Neural crest cell (in vitro differentiated cells): ENCODE data around the gene STX8. TPM values are rescaled to one million over a fixed set of nuclear protein-coding genes. Genes with fewer than 3 reads are reported as not detected.

Experiments
- DNase-seq: peaks from one replicate; pipeline ENCODE4 v3.0.0; 2021; ENCODE audit warnings: low read depth, mixed read lengths, low spot score
- H3K27ac Mint-ChIP-seq: one replicate; pipeline ENCODE4 v1.8.0; 2021; ENCODE audit warnings: mild to moderate bottlenecking, mixed read lengths; ENCODE audit not compliant: unreplicated experiment
- H3K27me3 Mint-ChIP-seq: 2 replicates; pipeline ENCODE4 v1.8.0; 2021; ENCODE audit warnings: low read depth, mild to moderate bottlenecking, mixed read lengths
- H3K36me3 Mint-ChIP-seq: 2 replicates; pipeline ENCODE4 v1.8.0; 2021; ENCODE audit warnings: low read depth, mild to moderate bottlenecking, mixed read lengths
- H3K4me1 Mint-ChIP-seq: 2 replicates; pipeline ENCODE4 v1.8.0; 2021; ENCODE audit warnings: mixed read lengths
- H3K4me3 Mint-ChIP-seq: one replicate; pipeline ENCODE4 v1.8.0; 2021; ENCODE audit warnings: mild to moderate bottlenecking, mixed read lengths
- H3K9me3 Mint-ChIP-seq: 2 replicates; pipeline ENCODE4 v1.8.0; 2021; ENCODE audit warnings: mixed read lengths
- total RNA-seq: library from RNA; stranded (reverse); gene quantifications from 2 replicates; pipeline ENCODE4 v1.2.1, GENCODE V29; 2021
- TF ChIP-seq, protein P1 (sequence below): fragments of 200-600 bp; sonication (generic); conservative IDR thresholded peaks from 2 replicates; pipeline ENCODE4 v1.5.0; 2021; ENCODE audit warnings: antibody characterized with exemption, mild to moderate bottlenecking

STX8 gene
- total RNA-seq, 1 donor from 2014 or later = 56.6 TPM

DNA sequence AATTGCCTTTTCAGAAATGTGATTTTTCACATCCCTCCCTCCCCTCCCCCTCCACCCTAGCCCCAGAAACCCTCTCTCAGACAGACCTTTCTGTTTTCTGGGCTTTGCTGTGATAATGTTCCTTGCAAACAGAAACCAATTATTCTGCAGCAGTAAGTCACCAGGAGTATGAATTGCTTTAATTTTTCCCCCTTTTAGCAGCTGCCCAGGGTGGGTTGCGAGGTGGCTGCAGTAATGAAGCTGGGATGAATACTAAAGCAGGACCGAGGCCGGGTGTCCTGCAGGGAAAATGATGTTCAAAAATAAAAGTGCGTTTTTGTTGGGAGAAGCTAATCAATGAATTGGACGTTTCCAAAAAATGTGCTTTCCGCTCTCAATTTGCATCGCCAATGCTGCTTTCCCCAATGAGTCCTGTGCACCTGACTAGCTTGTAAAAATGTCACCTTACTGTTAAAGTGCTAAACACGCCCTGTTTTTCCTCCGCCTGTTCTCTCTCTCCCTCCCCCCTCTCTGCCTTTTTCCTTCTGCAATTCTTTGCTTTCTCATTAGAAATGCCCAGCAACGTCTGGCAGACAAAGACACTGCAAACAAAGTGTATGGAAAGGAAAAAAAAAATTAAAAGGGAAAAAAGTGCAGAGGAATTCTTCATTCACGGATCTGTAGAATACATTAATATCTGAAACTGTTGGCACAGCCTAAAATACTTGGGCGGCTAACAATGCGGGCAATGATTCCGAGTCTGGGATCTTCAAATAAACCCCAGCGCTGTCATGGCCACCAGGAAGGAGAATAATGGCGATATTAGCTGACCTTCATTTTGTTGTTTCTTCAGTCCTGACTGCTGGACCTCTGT, 244.1 kb downstream of the STX8 start:
- H3K36me3 Mint-ChIP-seq = peaks cover 13% of the 10 kb centered on the region
- no peak for DNase-seq
- peaks cover 53% of the 10 kb centered on the region for H3K4me1 Mint-ChIP-seq
- peaks cover 12% of the 10 kb centered on the region for H3K9me3 Mint-ChIP-seq
- TF ChIP-seq, protein P1, sequence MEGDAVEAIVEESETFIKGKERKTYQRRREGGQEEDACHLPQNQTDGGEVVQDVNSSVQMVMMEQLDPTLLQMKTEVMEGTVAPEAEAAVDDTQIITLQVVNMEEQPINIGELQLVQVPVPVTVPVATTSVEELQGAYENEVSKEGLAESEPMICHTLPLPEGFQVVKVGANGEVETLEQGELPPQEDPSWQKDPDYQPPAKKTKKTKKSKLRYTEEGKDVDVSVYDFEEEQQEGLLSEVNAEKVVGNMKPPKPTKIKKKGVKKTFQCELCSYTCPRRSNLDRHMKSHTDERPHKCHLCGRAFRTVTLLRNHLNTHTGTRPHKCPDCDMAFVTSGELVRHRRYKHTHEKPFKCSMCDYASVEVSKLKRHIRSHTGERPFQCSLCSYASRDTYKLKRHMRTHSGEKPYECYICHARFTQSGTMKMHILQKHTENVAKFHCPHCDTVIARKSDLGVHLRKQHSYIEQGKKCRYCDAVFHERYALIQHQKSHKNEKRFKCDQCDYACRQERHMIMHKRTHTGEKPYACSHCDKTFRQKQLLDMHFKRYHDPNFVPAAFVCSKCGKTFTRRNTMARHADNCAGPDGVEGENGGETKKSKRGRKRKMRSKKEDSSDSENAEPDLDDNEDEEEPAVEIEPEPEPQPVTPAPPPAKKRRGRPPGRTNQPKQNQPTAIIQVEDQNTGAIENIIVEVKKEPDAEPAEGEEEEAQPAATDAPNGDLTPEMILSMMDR = no peak
- peak overlapping the region; percentile 97 for H3K27ac Mint-ChIP-seq
- H3K4me3 Mint-ChIP-seq = peak overlapping the region; percentile 79
- no peaks in the 10 kb centered on the region for H3K27me3 Mint-ChIP-seq

DNA sequence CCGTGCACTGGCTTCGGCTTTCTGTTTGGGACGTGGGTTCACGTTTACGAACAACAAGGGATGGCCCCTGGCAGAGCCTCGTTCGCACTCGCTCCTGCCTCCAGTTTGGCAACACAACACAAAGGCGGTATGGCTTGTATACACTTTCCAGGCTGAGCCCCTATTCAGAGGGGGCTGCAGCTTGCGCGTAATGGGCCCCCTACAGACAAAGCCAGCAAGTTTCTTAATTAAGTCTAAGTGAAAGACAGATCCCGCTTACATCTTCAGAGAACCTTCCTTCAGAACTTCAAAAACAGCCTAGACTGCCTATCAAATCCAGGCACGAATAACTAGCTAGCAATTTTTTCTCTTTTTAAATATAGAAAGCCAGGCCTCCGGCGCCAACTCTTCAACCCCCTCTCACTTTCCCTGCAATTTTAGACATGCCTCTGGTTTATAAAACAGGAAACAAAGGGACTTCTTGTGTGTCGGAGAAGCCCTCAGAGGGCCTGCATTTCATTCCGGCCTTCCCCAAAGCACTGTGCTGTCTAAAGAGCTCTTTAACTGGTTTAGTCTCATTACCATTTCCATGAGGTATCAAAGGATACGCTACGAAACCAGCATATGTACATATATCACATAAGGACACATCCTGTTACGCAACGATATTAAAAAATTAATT, 244.9 kb downstream of the STX8 start:
- H3K9me3 Mint-ChIP-seq = peaks cover 14% of the 10 kb centered on the region
- H3K36me3 Mint-ChIP-seq = peaks cover 15% of the 10 kb centered on the region
- peak overlapping the region; percentile 100 for H3K27ac Mint-ChIP-seq
- TF ChIP-seq, protein P1 = no peak
- H3K27me3 Mint-ChIP-seq = no peaks in the 10 kb centered on the region
- DNase-seq = peak; percentile 35
- peak overlapping the region; percentile 84 for H3K4me3 Mint-ChIP-seq
- H3K4me1 Mint-ChIP-seq = peaks cover 57% of the 10 kb centered on the region

DNA sequence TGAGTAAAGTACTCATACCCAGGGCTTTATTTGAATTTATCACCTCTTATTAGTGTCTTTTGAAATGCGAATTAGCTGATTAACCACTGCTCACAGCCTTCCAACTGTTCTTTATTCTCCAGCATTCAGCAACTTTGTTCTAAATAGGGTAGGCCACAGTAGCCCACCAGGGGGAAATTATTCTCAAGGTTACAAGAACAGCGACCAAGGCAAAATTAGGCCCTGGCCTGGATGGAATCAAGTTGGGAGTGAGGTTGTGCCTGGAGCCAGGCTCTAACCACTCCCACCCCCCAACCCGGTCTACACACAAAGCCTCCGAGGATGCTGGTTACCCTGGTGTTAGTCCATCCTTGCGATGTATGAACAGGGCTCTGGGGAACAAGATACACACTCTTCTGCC, 245.5 kb downstream of the STX8 start:
- Mint-ChIP-seq H3K27ac (peak overlapping the region; percentile 100), H3K27me3 (no peaks in the 10 kb centered on the region), H3K4me3 (peak overlapping the region; percentile 84), H3K36me3 (peaks cover 13% of the 10 kb centered on the region), H3K4me1 (peaks cover 57% of the 10 kb centered on the region), H3K9me3 (peaks cover 12% of the 10 kb centered on the region)
- TF ChIP-seq, protein P1 = no peak
- peak; percentile 26 for DNase-seq

DNA sequence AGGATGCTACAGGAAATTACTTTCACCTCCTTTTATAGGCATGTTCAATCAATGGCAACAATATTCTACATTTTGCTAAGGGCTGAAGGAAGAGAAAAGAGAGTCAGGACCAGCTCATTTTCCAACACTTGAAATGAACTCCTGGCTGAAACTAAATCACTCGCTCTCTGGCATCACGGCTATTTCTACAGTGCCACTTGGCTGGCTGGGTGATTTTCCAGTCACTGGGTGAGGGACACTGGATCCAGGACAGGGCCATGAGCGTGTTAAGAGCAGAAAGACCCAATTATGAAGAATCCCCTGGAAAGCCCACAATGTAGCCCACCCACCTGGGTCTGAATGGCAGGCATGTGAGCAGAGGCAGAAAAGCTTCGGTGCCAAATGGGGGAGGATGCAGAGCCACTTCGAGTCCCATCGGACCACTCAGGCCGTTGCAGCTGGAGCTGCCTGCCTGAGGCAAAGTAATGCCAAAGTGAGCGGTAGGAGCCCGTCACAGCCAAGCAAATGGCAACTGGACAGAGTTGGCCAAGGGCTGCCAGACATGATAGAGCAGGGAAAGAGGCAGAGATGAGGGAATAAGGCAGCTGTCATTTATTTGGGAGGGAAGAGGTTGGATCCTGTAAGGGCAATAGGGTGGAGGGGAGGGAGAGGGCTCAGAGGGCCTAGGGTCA, 246.2 kb downstream of the STX8 start:
- H3K27ac Mint-ChIP-seq = peak overlapping the region; percentile 100
- no peaks in the 10 kb centered on the region for H3K27me3 Mint-ChIP-seq
- H3K4me3 Mint-ChIP-seq = peak overlapping the region; percentile 84
- H3K9me3 Mint-ChIP-seq = peaks cover 4% of the 10 kb centered on the region
- H3K4me1 Mint-ChIP-seq = peaks cover 55% of the 10 kb centered on the region
- TF ChIP-seq, protein P1 = no peak
- DNase-seq = no peak
- H3K36me3 Mint-ChIP-seq = peaks cover 6% of the 10 kb centered on the region

DNA sequence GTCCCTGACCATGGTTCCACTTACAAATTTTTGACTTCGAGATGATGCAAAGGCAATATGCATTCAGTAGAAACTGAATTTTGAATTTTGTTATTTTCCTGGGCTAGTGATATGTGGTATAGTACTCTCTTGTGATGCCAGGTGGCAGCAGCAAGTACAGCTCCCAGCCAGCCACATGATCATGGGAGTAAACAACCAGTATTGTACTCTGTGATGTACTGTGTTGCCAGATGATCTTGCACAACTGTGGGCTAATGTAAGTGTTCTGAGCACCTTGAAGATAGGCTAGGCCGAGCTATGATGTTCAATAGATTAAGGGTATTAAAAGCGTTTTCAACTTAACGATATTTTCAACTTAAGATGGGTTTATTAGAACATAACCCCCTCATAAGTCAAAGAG, 250.8 kb downstream of the STX8 start:
- H3K4me3 Mint-ChIP-seq = peak overlapping the region; percentile 56
- no peaks in the 10 kb centered on the region for H3K27me3 Mint-ChIP-seq
- H3K36me3 Mint-ChIP-seq = peaks cover 3% of the 10 kb centered on the region
- peaks cover 4% of the 10 kb centered on the region for H3K9me3 Mint-ChIP-seq
- H3K4me1 Mint-ChIP-seq = peaks cover 58% of the 10 kb centered on the region
- H3K27ac Mint-ChIP-seq = no peak overlapping the region
- no peak for DNase-seq
- TF ChIP-seq, protein P1 = no peak
